Stimulated activated CD8-positive, alpha-beta memory T cell treated with anti-CD3 and anti-CD28 coated beads, Interleukin-12 subunit alpha, Interleukin-12 subunit beta, amount 100 ng/mL, for 1 hour (primary cell): Measurements from ENCODE around the gene DENND1A.
"Not testable (repeated sequence)": the region's sequence is repeated elsewhere in the genome, so short reads cannot be mapped to it uniquely, and the experiment has no call there.

ENCODE experiments used
- DNase-seq: peaks from one replicate; pipeline ENCODE4 v3.0.0-alpha.2; 2020; ENCODE audit warnings: low read depth

Gene DENND1A

GRCh38 chr9:123771690-123772089 is 158.2 kb downstream of the DENND1A start:
- no peak for DNase-seq

DNA sequence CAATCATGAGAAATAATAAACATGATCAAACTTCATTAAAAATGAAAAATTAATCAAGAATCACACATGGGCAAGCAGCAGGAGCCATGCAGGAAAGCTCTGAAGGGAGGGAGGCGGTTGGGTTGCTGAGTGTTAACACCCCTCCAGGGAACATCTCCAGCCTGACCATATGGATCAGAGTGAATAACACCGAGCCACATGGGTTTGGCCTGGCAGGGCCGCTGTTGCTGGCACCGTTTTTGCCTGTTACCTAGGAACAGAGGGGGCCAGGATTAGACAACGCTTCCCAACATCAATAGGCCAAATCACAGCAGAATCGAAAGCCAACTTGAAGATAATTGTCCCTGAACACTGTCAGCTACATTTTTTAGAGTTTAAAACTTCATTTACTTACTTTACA is 160.2 kb downstream of the DENND1A start:
- no peak for DNase-seq

GRCh38 chr9:123763910-123764588 is 165.9 kb downstream of the DENND1A start:
- no peak for DNase-seq

- no peak for DNase-seq
These were observed 167.9 kb downstream of the DENND1A start for GRCh38 chr9:123761905-123762605.

DNA sequence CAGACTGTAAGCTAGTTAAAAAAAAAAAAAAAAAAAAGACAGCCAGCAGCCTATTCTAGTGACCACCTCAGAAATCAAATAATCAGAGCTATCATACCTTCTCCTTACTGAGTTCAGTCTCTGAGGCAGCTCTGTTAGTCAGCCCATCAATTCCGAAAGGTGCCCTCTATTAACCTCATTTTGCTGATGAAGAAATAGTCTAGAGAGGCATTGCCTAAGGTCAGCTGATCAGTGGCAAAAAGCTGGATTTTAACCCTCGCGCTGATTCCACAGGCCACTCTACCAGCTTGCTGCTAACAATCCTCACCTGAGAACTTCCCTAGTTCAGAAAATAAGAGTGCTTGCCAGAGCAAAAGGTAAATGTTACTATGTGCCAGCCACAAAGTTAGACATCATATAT is 172.0 kb downstream of the DENND1A start:
- DNase-seq = no peak

- DNase-seq = no peak
These were observed 172.4 kb downstream of the DENND1A start for GRCh38 chr9:123757547-123757946.

GRCh38 chr9:123756484-123757106 is 173.3 kb downstream of the DENND1A start:
- no peak for DNase-seq

- DNase-seq = no peak
These were observed 176.2 kb downstream of the DENND1A start for GRCh38 chr9:123753669-123754258.

- DNase-seq = no peak
These were observed 176.9 kb downstream of the DENND1A start for GRCh38 chr9:123753016-123753415.

- DNase-seq = no peak
These were observed 180.2 kb downstream of the DENND1A start for GRCh38 chr9:123749580-123750202.

DNA sequence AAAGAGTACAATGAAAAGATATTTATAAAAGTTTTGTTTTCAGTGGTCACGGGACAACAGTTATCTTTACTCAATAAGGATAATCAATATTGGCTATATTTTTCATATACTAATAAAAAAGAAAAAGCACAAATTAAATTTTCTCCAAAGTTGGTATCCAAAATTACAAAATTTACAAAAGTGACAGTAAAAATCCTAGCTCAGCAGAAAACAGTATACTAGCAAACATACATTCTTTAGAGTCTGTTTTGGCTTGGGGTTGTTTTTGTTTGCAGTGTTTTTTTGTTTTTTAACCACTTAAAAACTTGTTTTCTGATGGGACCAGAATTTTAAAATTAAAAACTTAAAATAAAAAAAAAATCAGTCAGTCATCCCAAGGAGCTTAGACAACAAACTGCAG is 183.2 kb downstream of the DENND1A start:
- no peak for DNase-seq

DNA sequence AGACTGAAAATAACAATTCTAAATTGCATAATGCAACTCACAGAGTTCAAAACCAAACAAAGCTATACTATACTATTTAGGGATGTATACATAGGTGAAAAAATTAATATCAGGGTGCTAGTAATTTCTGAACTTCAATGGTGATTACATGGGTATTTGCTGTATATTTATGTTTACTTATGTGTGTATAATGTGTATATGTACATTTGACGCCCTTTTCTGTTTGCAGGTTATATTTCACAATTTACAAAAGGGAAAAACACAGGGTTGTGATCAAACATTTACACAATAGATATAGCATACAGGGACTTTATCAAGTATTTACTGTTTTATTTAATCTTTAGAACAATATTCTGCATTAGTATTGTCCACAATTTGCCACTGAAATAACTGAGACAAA is 184.0 kb downstream of the DENND1A start:
- no peak for DNase-seq

- DNase-seq = no peak
These were observed 184.5 kb downstream of the DENND1A start for GRCh38 chr9:123745451-123745850.

GRCh38 chr9:123743737-123744136 is 186.2 kb downstream of the DENND1A start:
- no peak for DNase-seq

- DNase-seq = no peak
These were observed 187.7 kb downstream of the DENND1A start for GRCh38 chr9:123742009-123742767.

- no peak for DNase-seq
These were observed 188.7 kb downstream of the DENND1A start for GRCh38 chr9:123741214-123741613.

DNA sequence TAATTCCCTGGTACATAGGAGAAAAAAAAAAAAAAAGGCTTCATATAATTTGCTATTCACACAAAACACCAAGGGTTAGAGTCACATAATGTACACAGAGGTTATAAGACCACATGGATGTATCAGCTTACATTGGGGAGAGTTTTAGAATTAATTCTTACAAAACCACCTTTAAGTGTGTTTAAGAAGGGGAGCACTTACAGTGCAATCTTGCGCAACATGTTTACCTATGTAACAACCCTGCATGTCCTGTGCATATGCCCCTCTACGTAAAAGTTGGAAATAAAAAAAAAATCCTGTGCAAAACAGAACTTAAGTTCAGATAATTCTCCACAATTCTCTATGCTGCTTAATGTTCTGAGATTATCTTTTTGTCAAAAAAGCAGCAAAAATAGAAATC is 190.0 kb downstream of the DENND1A start:
- no peak for DNase-seq

GRCh38 chr9:123739387-123739786 is 190.5 kb downstream of the DENND1A start:
- no peak for DNase-seq

DNA sequence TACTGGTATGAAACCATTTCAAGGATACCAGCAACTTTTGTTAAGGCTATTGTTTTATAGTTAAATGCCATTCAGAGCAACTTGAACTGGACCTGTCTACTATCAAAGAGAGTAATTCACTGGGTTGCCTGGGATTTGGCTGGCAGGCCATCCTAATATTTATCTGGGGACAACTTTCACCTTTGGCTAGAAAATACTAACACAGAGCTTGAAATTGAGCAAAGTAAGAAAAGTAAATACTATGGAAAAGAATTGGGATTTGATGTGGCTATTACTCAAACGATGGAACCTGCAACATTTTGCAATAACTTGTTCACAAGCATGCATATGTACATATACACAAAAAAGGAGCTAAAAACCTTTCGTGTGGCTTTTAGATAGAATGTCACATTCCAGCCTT is 191.3 kb downstream of the DENND1A start:
- no peak for DNase-seq

DNA sequence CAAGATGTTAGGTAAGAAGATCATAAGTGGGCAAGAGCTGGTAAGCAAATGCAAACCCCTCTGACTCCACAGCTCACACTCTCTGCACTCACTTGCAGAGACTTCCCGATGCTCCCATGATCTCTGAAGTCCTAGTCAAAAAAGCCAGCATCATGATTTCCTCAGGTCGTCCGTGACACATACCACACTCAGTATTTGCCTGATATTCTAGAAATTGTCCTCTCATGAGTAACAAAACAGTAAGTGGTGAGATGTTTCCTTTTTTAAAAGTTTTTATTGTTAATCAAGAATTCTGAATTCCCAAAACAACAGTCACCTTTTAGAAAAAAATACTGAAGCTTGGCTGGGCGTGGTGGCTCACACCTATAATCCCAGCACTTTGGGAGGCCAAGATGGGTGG is 194.6 kb downstream of the DENND1A start:
- DNase-seq = no peak

GRCh38 chr9:123728571-123728970 is 201.4 kb downstream of the DENND1A start:
- not testable (repeated sequence) for DNase-seq

- DNase-seq = no peak
These were observed 202.6 kb downstream of the DENND1A start for GRCh38 chr9:123727332-123727731.
